Measurements from ENCODE around the gene CSGALNACT2. TPM values are rescaled to one million over a fixed set of nuclear protein-coding genes. Genes with fewer than 3 reads are reported as not detected.

CSGALNACT2 gene, protein sequence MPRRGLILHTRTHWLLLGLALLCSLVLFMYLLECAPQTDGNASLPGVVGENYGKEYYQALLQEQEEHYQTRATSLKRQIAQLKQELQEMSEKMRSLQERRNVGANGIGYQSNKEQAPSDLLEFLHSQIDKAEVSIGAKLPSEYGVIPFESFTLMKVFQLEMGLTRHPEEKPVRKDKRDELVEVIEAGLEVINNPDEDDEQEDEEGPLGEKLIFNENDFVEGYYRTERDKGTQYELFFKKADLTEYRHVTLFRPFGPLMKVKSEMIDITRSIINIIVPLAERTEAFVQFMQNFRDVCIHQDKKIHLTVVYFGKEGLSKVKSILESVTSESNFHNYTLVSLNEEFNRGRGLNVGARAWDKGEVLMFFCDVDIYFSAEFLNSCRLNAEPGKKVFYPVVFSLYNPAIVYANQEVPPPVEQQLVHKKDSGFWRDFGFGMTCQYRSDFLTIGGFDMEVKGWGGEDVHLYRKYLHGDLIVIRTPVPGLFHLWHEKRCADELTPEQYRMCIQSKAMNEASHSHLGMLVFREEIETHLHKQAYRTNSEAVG
- 15.2 and 18.9 TPM in 2 replicates for total RNA-seq

DNA sequence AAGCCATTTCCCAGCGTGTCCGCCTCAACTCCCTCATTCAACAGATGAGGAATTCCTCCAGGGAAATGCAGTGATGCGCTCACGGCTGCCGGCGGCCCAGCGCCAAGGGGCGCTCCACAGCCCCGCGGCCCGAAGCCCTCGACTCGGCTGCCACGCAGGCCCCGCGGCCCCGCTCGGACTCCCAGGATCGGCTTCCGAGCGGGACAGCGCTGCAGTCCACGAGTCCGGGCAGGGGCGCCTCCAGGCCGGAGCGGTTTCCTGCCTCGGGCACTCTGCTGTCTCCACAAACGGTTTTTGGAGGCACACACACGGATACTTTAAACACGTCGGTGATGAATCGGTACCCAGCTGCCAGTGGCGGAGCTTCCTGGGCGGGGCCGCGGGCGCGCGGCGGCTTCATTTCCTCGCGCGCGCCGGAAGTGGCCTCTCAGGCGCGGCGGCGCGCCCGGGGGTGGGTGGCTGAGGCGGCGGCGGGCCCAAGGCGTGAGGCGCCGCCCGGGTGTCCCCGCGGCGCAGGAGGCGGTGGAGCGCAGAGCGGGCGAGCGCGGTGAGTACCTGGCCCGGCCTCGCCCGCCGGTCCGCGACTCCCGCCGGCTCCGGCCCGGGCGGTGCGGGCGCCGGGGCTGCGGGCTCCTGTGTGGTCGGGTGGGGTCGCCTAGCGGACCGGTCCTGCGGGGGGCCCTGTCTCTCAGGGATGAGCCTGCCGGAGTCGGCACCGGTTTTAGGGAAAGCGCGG is at the start of gene CSGALNACT2:
TSS of gene CSGALNACT2 (plus strand) at position 425 of the 736 bp plus-strand sequence. CDS start 16,705 bp downstream, outside the sequence.

Other genes with a start within 250 kb of the CSGALNACT2 start
- 0.35 and 3.0 TPM in 2 replicates for gene RET, start 61.4 kb upstream of the CSGALNACT2 start, total RNA-seq
- 0.43 and 0.70 TPM in 2 replicates for gene RASGEF1A, start 128.6 kb downstream of the CSGALNACT2 start, total RNA-seq
- gene FXYD4, start 233.2 kb downstream of the CSGALNACT2 start, total RNA-seq: not detected in 2 replicates

All from pericardium fibroblast (primary cell).